ENCODE measurements around the gene ACADSB. TPM values are rescaled to one million over a fixed set of nuclear protein-coding genes. Genes with fewer than 3 reads are reported as not detected.

The ACADSB gene
- total RNA-seq, 1 experiment from 2014 or later, result 14.5 TPM

- TF ChIP-seq CREB1 (CRISPR knock-in tag; IDR thresholded peaks at IDR 0.05) (no peak), ZNF138 (CRISPR knock-in tag; conservative IDR thresholded peaks at IDR 0.05) (0 out of 2 replicates have a peak, but pooled peaks have one; percentile 77)
Observed at GRCh38 chr10:123009105-123009820, 457 bp downstream of the ACADSB start (continued).

- ChIA-PET CTCF (interaction anchor here (2.2 kb wide), 1 partner anchor 10 kb away, joined by 10 read pairs; no protein-coding TSS in a partner anchor), POLR2A (no interaction called here)
- ATAC-seq, result no peak
- Mint-ChIP-seq H3K4me3 (no peak overlapping the region), H3K27me3 (ENCODE audit: low read depth) (peaks cover 58% of the 10 kb centered on the region), H3K36me3 (peaks cover 23% of the 10 kb centered on the region), H3K27ac (no peak overlapping the region), H3K9me3 (peaks cover 12% of the 10 kb centered on the region), H3K4me1 (peaks cover 49% of the 10 kb centered on the region)
- TF ChIP-seq MYBL2 (CRISPR knock-in tag; IDR thresholded peaks at IDR 0.05), result no peak
- TF ChIP-seq, protein P1, sequence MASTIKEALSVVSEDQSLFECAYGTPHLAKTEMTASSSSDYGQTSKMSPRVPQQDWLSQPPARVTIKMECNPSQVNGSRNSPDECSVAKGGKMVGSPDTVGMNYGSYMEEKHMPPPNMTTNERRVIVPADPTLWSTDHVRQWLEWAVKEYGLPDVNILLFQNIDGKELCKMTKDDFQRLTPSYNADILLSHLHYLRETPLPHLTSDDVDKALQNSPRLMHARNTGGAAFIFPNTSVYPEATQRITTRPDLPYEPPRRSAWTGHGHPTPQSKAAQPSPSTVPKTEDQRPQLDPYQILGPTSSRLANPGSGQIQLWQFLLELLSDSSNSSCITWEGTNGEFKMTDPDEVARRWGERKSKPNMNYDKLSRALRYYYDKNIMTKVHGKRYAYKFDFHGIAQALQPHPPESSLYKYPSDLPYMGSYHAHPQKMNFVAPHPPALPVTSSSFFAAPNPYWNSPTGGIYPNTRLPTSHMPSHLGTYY (CRISPR knock-in tag; IDR thresholded peaks at IDR 0.05), result no peak
- no peak for TF ChIP-seq AR (CRISPR knock-in tag; IDR thresholded peaks at IDR 0.05)
- TF ChIP-seq TEAD4 (CRISPR knock-in tag; IDR thresholded peaks at IDR 0.05), result no peak
- no peak for TF ChIP-seq ZNF423 (CRISPR knock-in tag; IDR thresholded peaks at IDR 0.05)
- no peak for TF ChIP-seq ZNF138 (CRISPR knock-in tag; conservative IDR thresholded peaks at IDR 0.05)
- no peak for TF ChIP-seq HMGA2 (CRISPR knock-in tag; IDR thresholded peaks at IDR 0.05)
- TF ChIP-seq, protein P2, sequence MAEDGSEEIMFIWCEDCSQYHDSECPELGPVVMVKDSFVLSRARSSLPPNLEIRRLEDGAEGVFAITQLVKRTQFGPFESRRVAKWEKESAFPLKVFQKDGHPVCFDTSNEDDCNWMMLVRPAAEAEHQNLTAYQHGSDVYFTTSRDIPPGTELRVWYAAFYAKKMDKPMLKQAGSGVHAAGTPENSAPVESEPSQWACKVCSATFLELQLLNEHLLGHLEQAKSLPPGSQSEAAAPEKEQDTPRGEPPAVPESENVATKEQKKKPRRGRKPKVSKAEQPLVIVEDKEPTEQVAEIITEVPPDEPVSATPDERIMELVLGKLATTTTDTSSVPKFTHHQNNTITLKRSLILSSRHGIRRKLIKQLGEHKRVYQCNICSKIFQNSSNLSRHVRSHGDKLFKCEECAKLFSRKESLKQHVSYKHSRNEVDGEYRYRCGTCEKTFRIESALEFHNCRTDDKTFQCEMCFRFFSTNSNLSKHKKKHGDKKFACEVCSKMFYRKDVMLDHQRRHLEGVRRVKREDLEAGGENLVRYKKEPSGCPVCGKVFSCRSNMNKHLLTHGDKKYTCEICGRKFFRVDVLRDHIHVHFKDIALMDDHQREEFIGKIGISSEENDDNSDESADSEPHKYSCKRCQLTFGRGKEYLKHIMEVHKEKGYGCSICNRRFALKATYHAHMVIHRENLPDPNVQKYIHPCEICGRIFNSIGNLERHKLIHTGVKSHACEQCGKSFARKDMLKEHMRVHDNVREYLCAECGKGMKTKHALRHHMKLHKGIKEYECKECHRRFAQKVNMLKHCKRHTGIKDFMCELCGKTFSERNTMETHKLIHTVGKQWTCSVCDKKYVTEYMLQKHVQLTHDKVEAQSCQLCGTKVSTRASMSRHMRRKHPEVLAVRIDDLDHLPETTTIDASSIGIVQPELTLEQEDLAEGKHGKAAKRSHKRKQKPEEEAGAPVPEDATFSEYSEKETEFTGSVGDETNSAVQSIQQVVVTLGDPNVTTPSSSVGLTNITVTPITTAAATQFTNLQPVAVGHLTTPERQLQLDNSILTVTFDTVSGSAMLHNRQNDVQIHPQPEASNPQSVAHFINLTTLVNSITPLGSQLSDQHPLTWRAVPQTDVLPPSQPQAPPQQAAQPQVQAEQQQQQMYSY (CRISPR knock-in tag; IDR thresholded peaks at IDR 0.05), result no peak
- TF ChIP-seq, protein P3, sequence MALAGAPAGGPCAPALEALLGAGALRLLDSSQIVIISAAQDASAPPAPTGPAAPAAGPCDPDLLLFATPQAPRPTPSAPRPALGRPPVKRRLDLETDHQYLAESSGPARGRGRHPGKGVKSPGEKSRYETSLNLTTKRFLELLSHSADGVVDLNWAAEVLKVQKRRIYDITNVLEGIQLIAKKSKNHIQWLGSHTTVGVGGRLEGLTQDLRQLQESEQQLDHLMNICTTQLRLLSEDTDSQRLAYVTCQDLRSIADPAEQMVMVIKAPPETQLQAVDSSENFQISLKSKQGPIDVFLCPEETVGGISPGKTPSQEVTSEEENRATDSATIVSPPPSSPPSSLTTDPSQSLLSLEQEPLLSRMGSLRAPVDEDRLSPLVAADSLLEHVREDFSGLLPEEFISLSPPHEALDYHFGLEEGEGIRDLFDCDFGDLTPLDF (CRISPR knock-in tag; IDR thresholded peaks at IDR 0.05), result no peak
- TF ChIP-seq NFE2L1 (CRISPR knock-in tag; IDR thresholded peaks at IDR 0.05), result no peak
- TF ChIP-seq GRHL2 (CRISPR knock-in tag; IDR thresholded peaks at IDR 0.05; ENCODE audit: insufficient replicate concordance, severe bottlenecking), result no peak
- no peak for TF ChIP-seq ELF4 (CRISPR knock-in tag; IDR thresholded peaks at IDR 0.05; ENCODE audit: low read depth)
- no peak for TF ChIP-seq NR2C2 (CRISPR knock-in tag; IDR thresholded peaks at IDR 0.05)
- no peak for TF ChIP-seq CREB1 (CRISPR knock-in tag; IDR thresholded peaks at IDR 0.05)
- TF ChIP-seq OVOL2 (CRISPR knock-in tag; IDR thresholded peaks at IDR 0.05; ENCODE audit: borderline replicate concordance), result no peak
- TF ChIP-seq CBFB (CRISPR knock-in tag; IDR thresholded peaks at IDR 0.05; ENCODE audit: low read depth), result no peak
- no peak for TF ChIP-seq NR3C1 (CRISPR knock-in tag; conservative IDR thresholded peaks at IDR 0.05; ENCODE audit: low read depth)
- no peak for TF ChIP-seq FOXJ3 (CRISPR knock-in tag; IDR thresholded peaks at IDR 0.05; ENCODE audit: borderline replicate concordance)
- TF ChIP-seq STAT6 (CRISPR knock-in tag; conservative IDR thresholded peaks at IDR 0.05; ENCODE audit: low read depth), result no peak
- DNase-seq (ENCODE audit: low spot score), result no peak
Observed at GRCh38 chr10:123011987-123012386, 3.2 kb downstream of the ACADSB start.
